GM18873 (cell line): ENCODE data around the gene SLFN13.
"Not testable (repeated sequence)": the region's sequence is repeated elsewhere in the genome, so short reads cannot be mapped to it uniquely, and the experiment has no call there.

Source experiments
- ATAC-seq: cut with Tn5 transposase; IDR thresholded peaks from one replicate; pipeline ENCODE4 v1.9.1; 2021; ENCODE audit warnings: mild to moderate bottlenecking, moderate library complexity, moderate number of reproducible peaks; ENCODE audit not compliant: unreplicated experiment, low FRiP score

Gene SLFN13

DNA sequence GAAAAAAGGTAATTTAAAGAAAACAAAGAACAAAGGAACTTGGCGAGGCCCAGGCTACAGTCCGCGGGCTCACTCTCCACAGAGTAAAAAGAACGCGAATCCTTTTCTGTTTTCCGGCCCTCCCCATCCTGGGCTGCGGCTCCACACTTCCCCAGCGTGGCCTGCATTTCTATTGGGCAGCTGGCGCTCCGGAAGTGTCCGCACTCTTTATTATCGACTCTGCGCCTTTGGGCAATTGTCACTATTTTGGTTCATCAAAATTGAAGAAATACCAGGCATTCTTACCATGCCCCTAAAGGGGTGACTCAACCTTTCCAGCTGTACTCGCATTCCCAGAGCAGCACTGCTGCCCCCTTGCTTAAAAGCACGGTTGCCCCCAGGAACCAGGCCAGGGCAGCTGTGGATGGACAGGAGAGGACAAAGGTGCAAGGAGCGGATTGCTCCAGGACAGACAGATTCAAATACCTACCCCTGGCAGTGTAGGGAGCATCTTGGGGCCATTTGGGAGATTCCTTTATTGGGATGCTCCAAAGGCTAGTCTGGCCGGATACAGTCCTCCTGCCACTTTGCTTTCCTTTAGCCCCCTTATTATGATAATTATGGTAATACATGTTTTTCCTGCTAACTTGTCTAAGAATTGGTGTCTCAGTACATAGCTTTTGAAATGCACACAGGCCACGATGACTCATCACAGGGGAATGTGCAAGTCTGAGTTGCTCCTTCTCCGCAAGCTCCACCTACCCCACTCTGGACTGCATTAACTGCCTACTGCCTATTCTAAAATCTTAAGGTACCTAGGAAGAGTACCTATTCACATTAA lies 15.3 kb downstream of the SLFN13 start:
- no peak for ATAC-seq

DNA sequence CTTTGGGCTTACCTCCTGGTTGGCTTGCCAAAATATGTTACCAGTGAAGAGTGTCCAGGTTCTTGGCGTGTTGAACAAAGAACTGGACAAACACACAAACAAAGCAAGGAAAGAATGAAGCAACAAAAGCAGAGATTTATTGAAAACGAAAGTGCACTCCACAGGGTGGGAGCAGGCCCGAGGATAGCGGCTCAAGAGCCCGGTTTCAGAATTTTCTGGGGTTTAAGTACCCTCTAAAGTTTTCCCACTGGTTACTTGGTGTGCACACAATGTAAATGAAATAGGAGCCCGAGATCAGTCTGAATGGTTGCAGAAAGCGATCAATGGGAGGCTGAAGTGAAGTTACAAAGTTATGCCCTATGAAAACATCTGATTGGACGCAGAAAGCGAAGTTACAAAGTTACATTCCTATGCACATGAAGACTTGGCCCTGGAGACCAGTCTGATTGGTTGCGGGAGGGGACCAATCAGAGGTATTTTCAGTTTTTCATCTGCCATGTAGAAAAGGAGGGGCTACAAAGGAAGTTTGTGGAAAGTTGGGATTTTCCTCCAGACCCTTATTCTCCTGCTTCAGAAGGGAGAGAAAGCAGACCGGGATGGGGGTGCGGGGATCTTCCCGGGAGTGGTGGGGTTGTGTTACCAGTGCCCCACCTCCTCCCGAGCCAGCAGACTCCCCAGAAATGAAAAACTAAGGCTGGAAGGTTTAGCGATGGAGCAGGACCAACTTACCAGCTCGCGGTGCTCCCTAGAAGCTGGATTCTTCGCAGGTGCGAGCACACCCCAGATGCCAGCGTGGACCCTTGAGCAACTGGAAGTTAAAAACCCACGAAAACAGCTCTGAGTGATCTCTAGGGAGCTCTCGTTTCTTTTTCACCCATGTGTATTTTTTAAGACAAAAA lies 16.1 kb downstream of the SLFN13 start, which contains the start of gene SLFN12:
Gene SLFN12, minus strand, starts transcription at position 325 of the 899 bp plus-strand sequence. CDS start 9,472 bp downstream, outside the sequence.
- ATAC-seq: peak; percentile 78

DNA sequence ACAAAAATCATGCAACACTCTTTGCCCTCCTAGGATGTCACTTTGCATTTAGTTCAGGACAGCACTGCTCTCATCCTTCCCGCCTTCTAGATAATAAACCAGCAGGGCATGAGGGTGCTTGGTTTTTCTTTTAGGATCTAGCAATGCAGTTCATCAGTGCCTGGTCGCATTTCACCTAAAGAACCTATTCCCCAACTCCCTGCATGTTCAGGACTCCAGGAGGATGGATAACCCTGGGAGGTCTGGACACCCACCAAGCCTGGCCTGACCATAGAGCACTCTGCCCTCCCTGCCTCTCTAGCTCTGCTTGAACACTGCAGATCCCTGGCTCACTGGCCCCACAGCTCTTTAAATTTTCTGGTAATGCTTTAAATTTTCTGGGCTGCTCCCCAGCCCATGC lies 18.9 kb downstream of the SLFN13 start:
- no peak for ATAC-seq

DNA sequence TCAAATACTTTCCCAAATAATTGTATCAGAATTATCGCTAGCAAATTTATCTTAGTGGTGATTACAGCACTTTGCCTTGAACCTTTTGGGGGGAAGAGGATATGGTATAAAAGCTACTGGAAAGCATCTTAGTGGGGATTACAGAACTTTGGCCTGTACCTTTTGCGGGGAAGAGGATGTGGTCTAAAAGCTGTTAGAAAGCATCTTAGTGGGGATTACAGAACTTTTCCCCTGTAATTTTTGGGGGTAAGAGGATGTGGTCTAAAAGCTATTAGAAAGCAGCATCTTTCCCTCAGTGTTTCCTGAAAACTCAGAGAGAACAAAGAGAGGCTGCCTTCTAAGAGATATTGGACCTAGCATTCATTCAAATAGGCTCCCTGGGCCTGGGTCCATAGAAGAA lies 20.3 kb downstream of the SLFN13 start:
- no peak for ATAC-seq

DNA sequence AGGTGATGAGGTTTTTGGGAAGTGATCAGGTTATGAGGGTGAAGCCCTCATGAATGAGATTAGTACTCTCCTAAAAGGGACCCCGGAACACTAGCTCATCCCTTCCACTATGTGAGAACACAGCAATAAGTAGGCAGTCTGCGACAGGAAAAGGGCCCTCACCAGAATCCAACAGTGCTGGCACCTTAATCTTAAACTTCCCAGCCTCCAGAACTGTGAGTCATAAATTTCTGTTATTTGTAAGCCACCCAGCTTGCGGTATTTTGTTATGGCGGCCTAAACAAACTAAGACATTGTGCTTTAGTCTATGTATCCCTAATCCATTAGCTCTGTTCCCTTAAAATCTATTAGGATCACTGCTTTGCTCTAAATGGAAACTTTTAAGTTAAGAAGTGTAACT lies 24.8 kb downstream of the SLFN13 start:
- ATAC-seq: no peak

DNA sequence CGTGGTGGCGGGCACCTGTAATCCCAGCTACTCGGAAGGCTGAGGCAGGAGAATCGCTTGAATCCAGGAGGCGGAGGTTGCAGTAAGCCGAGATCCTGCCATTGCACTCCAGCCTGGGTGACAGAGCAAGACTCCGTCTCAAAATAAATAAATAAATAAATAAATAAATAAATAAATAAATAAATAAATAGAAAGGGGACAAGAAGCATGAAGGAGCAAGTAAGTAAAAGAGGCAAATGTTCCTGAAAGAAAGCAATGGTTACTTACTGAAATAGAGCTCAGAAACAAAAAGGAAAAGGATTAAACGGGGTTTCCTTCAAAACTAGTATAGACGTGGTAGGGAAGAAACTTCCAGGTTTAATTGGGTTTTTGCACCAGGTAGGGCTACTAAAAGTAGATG lies 27.5 kb downstream of the SLFN13 start:
- ATAC-seq: not testable (repeated sequence)

DNA sequence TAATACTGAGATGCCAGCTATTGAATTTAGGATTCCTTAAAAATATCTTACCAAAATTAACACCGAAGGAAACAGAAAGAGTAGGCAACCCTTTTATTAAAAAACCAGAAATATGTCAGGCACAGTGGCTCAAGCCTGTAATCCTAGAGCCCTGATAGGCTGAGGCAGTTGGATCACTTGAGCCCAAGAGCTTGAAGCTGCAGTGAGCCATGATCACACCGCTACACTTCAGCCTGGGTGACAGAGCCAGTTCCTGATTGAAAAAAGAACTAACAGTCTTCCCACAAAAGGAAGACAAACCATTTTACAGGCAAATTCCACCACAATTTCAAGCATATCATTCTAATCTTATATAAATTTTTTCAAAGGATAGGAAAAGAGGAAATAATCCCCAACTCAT lies 31.9 kb downstream of the SLFN13 start:
- no peak for ATAC-seq

DNA sequence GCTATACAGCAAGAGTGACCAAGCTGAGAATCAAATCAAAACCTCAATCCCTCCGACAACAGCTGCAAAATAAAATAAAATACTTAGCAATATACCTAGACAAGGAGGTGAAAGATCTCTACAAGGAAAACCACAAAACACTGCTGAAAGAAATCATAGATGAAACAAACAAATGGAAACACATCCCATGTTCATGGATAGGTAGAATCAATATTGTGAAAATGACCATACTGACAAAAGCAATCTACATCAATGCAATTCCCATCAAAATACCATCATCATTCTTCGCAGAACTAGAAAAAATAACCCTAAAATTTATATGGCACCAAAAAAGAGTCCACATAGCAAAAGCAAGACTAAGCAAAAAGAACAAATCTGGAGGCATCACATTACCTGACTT lies 33.9 kb downstream of the SLFN13 start:
- ATAC-seq: not testable (repeated sequence)

DNA sequence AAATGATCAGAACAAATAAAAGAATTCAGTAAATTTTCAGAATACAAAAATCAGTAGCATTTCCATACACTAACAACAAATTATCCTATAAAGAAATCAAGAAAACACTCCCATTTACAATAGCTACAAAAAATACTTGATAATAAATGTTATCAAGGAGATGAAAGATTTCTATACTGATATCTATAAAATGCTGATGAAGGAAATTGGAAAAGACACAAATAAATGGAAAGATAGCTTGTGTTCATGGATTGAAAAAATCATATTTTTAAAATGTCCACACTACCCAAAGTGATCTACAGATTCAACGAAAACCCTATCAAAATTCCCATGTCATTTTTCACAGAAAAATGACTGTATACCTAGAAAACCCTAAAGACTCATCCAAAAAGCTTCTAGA lies 34.3 kb downstream of the SLFN13 start:
- ATAC-seq: no peak

DNA sequence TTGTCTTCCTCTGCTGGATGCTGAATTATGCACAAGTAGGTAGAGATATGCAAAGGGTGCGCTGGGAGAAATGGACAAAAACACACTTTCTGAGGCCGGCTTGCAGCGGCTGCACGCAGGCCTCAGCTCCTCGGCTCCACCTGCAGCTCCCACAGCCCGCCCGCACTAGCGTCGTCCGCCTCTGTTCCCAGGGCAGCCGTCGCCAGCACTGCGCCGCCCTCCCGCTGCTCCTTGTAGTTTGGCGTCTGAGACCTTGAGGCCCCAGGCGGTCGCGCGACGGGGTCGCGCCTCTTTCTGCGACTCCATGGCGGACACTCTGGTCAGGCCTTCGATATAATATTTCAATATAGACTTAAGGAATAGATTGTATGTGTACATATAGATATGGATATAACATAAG lies 41.0 kb downstream of the SLFN13 start:
- ATAC-seq: no peak

DNA sequence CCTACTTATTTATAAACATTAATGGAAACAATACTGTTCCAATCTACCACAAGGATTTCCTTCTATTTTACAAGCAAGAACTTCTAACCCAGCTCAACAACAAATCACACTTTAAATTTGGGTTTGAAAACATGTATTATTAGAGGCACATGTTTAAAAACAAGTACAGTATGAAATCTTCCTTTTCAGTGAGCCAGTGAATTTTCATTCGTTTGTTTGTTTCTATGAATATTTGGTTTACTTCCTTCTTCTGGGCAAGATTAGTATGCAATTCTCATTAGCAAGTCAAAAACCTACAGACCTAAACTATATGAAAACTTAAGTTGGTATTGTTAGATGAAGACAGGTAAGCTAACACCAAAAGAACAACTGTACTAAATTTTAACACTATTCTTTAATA lies 42.0 kb downstream of the SLFN13 start:
- no peak for ATAC-seq

DNA sequence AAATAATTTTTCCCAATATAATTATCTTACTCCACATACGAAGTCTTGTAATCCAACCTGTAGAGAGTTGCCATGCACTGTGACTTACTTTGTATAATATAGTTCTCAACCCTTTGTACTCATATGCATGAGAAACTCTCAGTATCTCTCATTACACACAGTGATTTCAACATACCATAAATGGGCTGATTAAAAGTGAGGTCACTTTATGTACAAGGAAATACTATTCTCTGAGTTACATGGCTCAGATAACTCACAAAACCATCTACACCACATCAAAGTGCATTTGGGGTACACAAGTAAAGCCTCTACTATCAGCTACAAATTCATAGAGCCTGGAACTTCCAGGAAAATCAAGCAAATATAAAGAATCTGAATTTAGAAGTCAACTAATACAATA lies 44.2 kb downstream of the SLFN13 start:
- ATAC-seq: no peak

DNA sequence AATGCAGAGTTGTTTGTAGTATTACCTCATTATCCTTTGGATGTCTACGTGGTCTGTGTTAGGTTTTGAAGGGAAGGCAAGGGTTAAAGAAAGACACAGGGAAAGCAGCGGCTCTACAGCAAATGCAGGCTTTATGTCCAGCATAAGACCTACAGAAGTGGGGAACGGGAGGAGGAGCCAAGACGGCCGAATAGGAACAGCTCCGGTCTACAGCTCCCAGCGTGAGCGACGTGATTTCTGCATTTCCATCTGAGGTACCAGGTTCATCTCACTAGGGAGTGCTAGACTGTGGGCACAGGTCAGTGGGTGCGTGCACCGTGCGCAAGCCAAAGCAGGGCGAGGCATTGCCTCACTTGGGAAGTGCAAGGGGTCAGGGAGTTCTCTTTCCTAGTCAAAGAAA lies 54.8 kb downstream of the SLFN13 start:
- ATAC-seq: not testable (repeated sequence)

DNA sequence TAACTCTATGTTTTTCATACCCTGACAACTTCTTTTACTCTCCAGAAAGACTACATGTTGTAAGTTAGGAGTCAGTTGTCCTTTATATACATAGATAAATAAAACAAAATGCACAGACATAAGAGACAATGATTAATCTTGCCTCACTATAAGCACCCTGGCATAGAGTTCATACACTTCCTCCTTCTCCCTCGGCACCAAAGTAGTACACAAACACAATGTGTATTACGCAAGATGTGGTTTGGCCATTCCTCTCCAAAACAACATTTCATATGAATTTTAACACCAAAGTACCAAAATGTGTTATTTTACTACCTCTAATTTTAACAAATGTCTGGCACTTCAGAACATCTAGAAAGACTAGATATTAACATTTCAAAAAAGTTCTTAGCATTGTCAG lies 57.9 kb downstream of the SLFN13 start:
- ATAC-seq: no peak

DNA sequence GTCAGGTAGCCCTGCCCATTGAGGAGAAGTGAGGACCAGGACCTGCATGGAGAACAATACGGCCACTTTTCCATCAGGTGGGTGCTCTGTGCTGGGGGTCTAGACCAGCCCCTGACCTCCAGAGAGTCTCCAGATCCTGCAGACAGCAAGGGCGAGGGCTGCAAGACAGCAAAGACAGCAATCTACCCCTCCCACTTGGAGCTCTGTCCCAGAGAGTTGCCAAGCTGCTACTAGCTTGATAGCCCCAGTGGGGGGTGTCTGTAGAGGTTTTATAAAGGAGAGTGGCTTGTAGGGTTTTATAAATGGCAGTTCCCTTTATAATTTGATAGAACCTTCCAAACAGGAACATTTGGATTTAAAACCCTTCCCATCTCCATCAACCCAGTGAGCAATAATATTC lies 58.4 kb downstream of the SLFN13 start:
- ATAC-seq: no peak

DNA sequence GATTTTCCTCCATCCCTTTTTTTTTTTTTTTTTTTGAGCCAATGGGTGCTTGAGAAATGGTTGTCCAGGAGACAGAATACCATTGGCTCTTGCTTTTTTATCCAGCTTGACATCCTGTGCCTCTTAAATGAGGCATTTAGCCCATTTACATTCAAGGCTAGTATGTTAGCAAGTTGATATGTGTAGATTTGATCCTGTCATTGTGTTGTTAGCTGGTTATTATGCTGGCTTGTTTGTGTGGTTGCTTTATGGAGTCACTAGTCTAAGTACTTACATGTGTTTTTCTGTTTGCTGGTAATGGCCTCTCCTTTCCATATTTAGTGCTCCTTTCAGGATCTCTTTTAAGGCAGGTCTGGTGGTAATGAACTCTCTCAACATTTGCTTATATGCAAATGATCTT lies 61.1 kb downstream of the SLFN13 start:
- ATAC-seq: no peak
